HK-2 (cell line): ENCODE measurements around the gene KRTAP25-1.

Experiments
- DNase-seq: peaks from one replicate; pipeline ENCODE4 v3.0.0-alpha.2; 2018; ENCODE audit not compliant: unreplicated experiment

The KRTAP25-1 gene

GRCh38 chr21:30249936-30250335 is 39.4 kb downstream of the KRTAP25-1 start:
- no peak for DNase-seq

DNA sequence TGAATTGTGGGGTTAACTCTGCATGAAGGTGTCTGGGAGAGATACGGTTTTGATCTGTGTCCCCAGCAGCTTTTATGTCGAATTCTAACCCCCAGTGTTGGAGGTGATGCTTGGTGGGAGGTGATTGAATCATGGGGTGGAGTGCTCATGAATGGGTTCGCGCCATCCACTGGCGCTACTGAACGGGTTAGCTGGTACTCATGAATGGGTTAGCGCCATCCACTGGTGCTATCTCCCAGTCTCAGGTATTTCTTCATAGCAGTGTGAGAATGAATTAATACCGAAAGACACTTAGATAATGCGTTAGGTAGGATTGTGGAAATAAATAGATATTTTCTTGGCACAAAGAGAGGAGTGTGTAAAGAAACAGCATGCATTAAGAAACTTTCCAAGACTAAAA is 40.5 kb downstream of the KRTAP25-1 start:
- no peak for DNase-seq

DNA sequence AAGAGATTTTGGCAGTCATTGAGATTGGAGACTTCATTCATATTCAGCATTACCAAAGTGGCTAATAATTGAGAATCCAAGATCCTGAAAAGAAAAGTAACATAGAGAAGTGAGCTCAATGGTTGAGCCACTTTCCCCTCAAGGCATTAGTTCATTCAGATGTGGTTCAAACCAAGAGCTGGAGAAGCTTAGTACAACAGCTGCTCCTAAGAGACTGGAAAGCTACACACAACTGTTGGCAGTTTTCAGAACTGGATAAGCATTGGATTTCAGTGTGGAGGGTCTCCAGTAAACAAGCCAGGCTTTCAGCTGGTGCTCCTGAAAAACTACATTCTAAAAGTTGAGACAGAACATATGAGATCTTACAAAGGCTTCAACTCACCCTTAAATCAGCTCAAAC is 44.3 kb downstream of the KRTAP25-1 start:
- no peak for DNase-seq

DNA sequence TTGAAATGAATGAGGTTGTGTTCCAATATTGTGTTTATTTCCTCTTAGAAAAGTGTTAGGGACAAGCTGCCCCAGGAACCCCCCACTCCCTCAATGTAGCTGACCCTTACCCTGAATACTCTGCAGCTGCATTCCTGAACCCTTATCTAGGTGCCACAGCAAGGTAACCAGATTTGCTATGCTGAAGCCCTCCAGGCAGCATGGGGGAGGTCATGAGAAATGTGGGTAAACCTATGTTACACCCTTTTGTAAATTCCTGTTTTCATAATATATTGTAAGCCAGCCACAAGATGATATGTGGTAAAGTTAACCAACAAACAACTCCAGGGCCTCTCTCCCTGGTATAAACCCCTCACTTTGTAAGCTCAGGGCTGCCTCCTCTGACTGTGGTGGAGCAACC is 45.6 kb downstream of the KRTAP25-1 start:
- no peak for DNase-seq

DNA sequence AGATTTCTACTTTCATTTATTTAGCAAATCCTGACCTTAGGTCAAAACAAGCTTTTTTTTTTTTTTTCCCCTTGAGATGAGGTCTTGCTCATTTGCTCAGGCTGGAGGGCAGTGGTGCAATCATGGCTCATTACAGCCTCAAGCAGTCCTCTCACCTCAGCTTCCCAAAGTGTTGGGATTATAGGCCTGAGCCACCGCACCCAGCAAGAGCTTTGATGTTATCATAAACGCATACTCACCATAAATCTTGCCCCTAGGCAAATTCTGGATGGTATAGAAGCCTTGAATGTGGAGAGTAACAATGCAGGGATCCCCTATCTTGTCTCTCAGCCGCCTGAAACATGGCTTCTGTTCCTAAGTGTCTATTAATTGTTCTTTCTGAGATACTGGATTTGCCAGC is 48.7 kb downstream of the KRTAP25-1 start:
- DNase-seq, result no peak
